ENCODE data around the gene DAG1. TPM values are rescaled to one million over a fixed set of nuclear protein-coding genes. Genes with fewer than 3 reads are reported as not detected.

The DAG1 gene
- total RNA-seq, 1 donor from 2014 or later = 118 TPM

DNA sequence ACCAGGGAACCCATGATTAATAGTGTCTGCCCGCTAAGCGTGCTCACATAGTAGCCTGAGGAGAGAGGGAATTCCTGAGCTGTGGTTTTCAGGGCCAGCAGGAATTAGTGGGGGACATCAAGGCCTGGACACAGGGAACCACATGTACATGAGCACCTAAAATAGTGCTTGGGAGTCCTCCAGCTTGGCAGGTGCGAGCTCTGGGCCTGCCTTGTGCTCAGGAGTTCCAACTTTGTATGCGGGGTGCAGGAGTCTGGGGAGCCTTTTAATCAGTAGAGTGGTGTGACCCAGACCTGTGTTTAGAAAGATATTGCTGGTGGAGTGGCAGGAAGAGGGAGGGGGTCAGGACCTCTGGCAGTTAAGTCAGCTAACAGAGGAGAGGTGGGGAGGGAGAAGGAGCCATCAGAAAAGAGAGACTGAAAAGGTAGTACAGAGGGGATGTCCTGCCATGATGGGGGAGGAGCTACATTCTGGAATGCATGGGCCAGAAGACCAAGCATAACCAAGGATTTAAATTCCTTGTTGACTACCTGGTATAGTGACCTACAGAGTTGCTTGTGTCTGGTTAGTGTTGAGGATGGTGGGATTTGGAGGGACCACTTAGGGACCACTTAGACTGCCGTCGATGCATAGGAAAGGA, 1.9 kb downstream of the DAG1 start:
- Mint-ChIP-seq H3K36me3 (peaks cover 3% of the 10 kb centered on the region), H3K4me3 (peak overlapping the region; percentile 83), H3K4me1 (peaks cover 31% of the 10 kb centered on the region), H3K27ac (peak overlapping the region; percentile 97), H3K9me3 (no peaks in the 10 kb centered on the region), H3K27me3 (ENCODE audit: low read depth) (no peaks in the 10 kb centered on the region)
- TF ChIP-seq, protein P1, sequence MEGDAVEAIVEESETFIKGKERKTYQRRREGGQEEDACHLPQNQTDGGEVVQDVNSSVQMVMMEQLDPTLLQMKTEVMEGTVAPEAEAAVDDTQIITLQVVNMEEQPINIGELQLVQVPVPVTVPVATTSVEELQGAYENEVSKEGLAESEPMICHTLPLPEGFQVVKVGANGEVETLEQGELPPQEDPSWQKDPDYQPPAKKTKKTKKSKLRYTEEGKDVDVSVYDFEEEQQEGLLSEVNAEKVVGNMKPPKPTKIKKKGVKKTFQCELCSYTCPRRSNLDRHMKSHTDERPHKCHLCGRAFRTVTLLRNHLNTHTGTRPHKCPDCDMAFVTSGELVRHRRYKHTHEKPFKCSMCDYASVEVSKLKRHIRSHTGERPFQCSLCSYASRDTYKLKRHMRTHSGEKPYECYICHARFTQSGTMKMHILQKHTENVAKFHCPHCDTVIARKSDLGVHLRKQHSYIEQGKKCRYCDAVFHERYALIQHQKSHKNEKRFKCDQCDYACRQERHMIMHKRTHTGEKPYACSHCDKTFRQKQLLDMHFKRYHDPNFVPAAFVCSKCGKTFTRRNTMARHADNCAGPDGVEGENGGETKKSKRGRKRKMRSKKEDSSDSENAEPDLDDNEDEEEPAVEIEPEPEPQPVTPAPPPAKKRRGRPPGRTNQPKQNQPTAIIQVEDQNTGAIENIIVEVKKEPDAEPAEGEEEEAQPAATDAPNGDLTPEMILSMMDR (IDR thresholded peaks at IDR 0.05; ENCODE audit: unreplicated experiment) = no peak
- DNase-seq (ENCODE audit: low spot score in 2 of 2, unreplicated experiment in 2 of 2) = no peak

DNA sequence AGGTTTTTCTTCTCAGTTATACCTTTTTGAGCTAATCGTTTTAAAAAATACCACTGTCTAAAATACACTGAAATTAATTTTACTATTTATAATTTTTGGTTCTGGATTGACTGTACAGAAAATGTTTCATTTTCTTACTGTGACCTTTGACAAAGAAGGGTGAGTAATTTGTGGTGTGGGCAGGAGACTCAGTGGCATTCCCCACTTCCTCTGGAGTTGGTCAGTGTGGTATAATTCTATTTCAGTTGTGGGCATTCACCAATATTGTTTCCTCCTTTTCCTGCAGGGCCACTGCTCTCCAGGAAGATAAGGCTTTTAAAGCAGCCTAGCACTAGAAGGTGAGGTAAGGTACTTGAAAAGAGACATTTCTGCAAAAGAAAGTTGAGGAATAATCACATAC, 6.5 kb downstream of the DAG1 start:
- no peak for DNase-seq (ENCODE audit: low spot score in 2 of 2, unreplicated experiment in 2 of 2)
- peaks cover 13% of the 10 kb centered on the region for H3K36me3 Mint-ChIP-seq
- TF ChIP-seq, protein P1 (IDR thresholded peaks at IDR 0.05; ENCODE audit: unreplicated experiment) = no peak
- H3K27ac Mint-ChIP-seq = no peak overlapping the region
- H3K9me3 Mint-ChIP-seq = no peaks in the 10 kb centered on the region
- peaks cover 8% of the 10 kb centered on the region for H3K4me1 Mint-ChIP-seq
- H3K27me3 Mint-ChIP-seq (ENCODE audit: low read depth) = no peaks in the 10 kb centered on the region
- H3K4me3 Mint-ChIP-seq = no peak overlapping the region

DNA sequence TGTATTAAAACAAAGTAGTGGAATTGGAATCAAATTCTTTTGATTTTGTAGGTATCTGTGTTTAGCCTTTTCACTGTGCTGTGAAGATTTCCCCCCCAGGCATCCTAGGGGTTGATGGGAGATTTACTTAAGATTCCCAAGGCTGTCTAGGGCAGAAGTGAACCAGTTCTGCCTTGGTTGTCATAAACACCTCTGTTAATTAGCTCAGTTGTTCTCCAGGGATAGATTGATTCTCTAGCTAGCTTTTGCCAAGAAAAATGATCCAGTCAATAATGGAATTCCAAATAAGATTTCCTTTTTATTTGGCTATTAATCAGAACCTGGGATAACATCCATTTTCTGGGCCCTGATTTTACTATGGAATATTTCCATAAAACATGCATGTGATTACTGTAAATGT, 12.7 kb downstream of the DAG1 start:
- Mint-ChIP-seq H3K36me3 (peaks cover 5% of the 10 kb centered on the region), H3K27me3 (ENCODE audit: low read depth) (no peaks in the 10 kb centered on the region), H3K4me1 (peaks cover 21% of the 10 kb centered on the region), H3K27ac (peak overlapping the region; percentile 82), H3K4me3 (no peak overlapping the region), H3K9me3 (no peaks in the 10 kb centered on the region)
- no peak for DNase-seq (ENCODE audit: low spot score in 2 of 2, unreplicated experiment in 2 of 2)
- TF ChIP-seq, protein P1 (IDR thresholded peaks at IDR 0.05; ENCODE audit: unreplicated experiment) = no peak

DNA sequence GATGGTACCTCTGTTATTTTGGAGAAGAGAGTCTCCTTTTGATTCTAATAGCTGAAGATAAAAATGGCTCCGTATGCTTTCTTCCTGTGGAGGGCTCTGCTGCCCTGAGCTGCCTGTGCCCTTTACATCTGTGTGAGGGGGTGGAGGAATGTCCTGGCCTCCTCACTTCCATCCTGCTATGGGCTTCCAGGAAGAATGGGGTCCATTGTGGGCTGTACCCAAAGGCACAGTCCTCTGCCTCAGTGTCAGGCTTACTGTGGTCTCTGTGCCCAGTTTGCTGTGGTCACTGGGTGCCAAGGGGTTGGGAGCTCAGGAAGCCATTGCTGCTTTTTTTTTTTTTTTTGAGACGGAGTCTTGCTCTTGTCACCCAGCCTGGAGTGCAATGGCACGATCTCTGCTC, 14.4 kb downstream of the DAG1 start:
- Mint-ChIP-seq H3K27me3 (ENCODE audit: low read depth) (no peaks in the 10 kb centered on the region), H3K36me3 (peaks cover 3% of the 10 kb centered on the region), H3K27ac (no peak overlapping the region), H3K4me3 (no peak overlapping the region), H3K9me3 (no peaks in the 10 kb centered on the region), H3K4me1 (peaks cover 25% of the 10 kb centered on the region)
- no peak for DNase-seq (ENCODE audit: low spot score in 2 of 2, unreplicated experiment in 2 of 2)
- TF ChIP-seq, protein P1 (IDR thresholded peaks at IDR 0.05; ENCODE audit: unreplicated experiment) = no peak

DNA sequence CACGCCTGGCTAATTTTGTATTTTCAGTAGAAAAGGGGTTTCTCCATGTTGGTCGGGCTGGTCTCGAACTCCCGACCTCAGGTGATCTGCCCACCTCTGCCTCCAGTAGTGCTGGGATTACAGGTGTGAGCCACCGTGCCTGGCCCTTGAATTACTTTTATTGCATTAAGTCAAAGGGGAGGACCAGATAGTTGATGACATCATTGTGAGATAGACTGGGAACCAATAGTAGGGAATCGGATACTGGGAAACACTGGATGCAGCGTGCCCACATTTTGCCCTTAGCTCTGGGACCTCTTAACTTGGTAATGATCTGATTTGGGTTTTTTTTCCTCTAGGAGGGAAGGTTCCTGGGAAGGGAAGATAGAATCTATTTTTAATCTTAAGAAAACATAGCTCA, 19.2 kb downstream of the DAG1 start:
- Mint-ChIP-seq H3K9me3 (no peaks in the 10 kb centered on the region), H3K36me3 (peaks cover 5% of the 10 kb centered on the region), H3K4me1 (peaks cover 20% of the 10 kb centered on the region), H3K4me3 (no peak overlapping the region), H3K27ac (no peak overlapping the region), H3K27me3 (ENCODE audit: low read depth) (no peaks in the 10 kb centered on the region)
- TF ChIP-seq, protein P1 (IDR thresholded peaks at IDR 0.05; ENCODE audit: unreplicated experiment) = no peak
- DNase-seq (ENCODE audit: low spot score in 2 of 2, unreplicated experiment in 2 of 2) = no peak
